SK-N-SH treated with all-trans-retinoic acid at 6 μM for 48 hours (cell line): Measurements from ENCODE around the gene CHSY3.

Experiments used
- ATAC-seq: fragments of 200-7000 bp; cut with Tn5 transposase; 3 replicates; pipeline ENCODE4 v1.9.1; 2020; ENCODE audit warnings: mild to moderate bottlenecking, moderate library complexity
- ARNTL ChIP-seq: fragments of 450-650 bp; formaldehyde crosslinking; IDR thresholded peaks from 2 replicates; pipeline ENCODE4 v1.5.0; 2020; ENCODE audit warnings: low read depth, mild to moderate bottlenecking, moderate library complexity, borderline replicate concordance
- BACH2 ChIP-seq: fragments of 250-450 bp; sonication (Bioruptor Pico); IDR thresholded peaks from 2 replicates; pipeline ENCODE4 v1.9.0; 2021; ENCODE audit warnings: mild to moderate bottlenecking, borderline replicate concordance
- CREB5 ChIP-seq: fragments of 250-450 bp; sonication (Bioruptor Pico); IDR thresholded peaks from 2 replicates; pipeline ENCODE4 v1.5.1; 2020; ENCODE audit warnings: low read depth, mild to moderate bottlenecking, moderate library complexity
- CSDC2 ChIP-seq: fragments of 250-450 bp; sonication (Bioruptor Pico); IDR thresholded peaks from 2 replicates; pipeline ENCODE4 v1.5.0; 2020; ENCODE audit warnings: mild to moderate bottlenecking, moderate library complexity
- ESRRG ChIP-seq: fragments of 250-450 bp; sonication (Bioruptor Pico); IDR thresholded peaks from 2 replicates; pipeline ENCODE4 v1.6.1; 2021; ENCODE audit warnings: mild to moderate bottlenecking
- GLIS3 ChIP-seq: fragments of 250-450 bp; sonication (Bioruptor Pico); IDR thresholded peaks from 2 replicates; pipeline ENCODE4 v1.5.0; 2020; ENCODE audit warnings: mild to moderate bottlenecking, moderate library complexity
- ISL1 ChIP-seq: fragments of 250-450 bp; sonication (Bioruptor Pico); IDR thresholded peaks from 2 replicates; pipeline ENCODE4 v2.1.2; 2022; ENCODE audit warnings: mild to moderate bottlenecking, moderate library complexity
- OSR1 ChIP-seq: fragments of 250-450 bp; sonication (Bioruptor Pico); IDR thresholded peaks from 2 replicates; pipeline ENCODE4 v1.8.0; 2022; ENCODE audit warnings: moderate library complexity, mild to moderate bottlenecking, inconsistent platforms
- RARB ChIP-seq: fragments of 250-450 bp; sonication (Bioruptor Pico); IDR thresholded peaks from 2 replicates; pipeline ENCODE4 v1.8.0; 2021; ENCODE audit warnings: mild to moderate bottlenecking, moderate library complexity
- SNAI2 ChIP-seq: fragments of 250-450 bp; sonication (Bioruptor Pico); IDR thresholded peaks from 2 replicates; pipeline ENCODE4 v1.5.0; 2020; ENCODE audit warnings: mild to moderate bottlenecking, moderate library complexity
- TCF4 ChIP-seq: fragments of 250-450 bp; sonication (Bioruptor Pico); IDR thresholded peaks from 2 replicates; pipeline ENCODE4 v1.8.0; 2021; ENCODE audit warnings: mild to moderate bottlenecking, moderate library complexity, borderline replicate concordance
- TOX ChIP-seq: fragments of 250-450 bp; sonication (Bioruptor Pico); IDR thresholded peaks from 2 replicates; pipeline ENCODE4 v1.8.0; 2021; ENCODE audit warnings: mild to moderate bottlenecking, moderate library complexity, borderline replicate concordance
- TSHZ2 ChIP-seq: fragments of 250-450 bp; sonication (Bioruptor Pico); IDR thresholded peaks from 2 replicates; pipeline ENCODE4 v1.5.0; 2020; ENCODE audit warnings: mild to moderate bottlenecking, moderate library complexity
- ZC3H10 ChIP-seq: fragments of 250-450 bp; sonication (Bioruptor Pico); IDR thresholded peaks from 2 replicates; pipeline ENCODE4 v1.5.1; 2021; ENCODE audit warnings: mild to moderate bottlenecking, moderate library complexity
- ZFP3 ChIP-seq: fragments of 250-450 bp; sonication (Bioruptor Pico); IDR thresholded peaks from 2 replicates; pipeline ENCODE4 v1.5.0; 2020; ENCODE audit warnings: mild to moderate bottlenecking, moderate library complexity
- ZFP30 ChIP-seq: fragments of 450-650 bp; formaldehyde crosslinking; IDR thresholded peaks from 2 replicates; pipeline ENCODE4 v1.5.0; 2022; ENCODE audit warnings: mild to moderate bottlenecking, moderate library complexity
- ZNF70 ChIP-seq: fragments of 450-650 bp; formaldehyde crosslinking; IDR thresholded peaks from 2 replicates; pipeline ENCODE4 v1.5.0; 2020; ENCODE audit warnings: mild to moderate bottlenecking, moderate library complexity
- ZNF8 ChIP-seq: fragments of 450-650 bp; formaldehyde crosslinking; IDR thresholded peaks from 2 replicates; pipeline ENCODE4 v1.5.0; 2020; ENCODE audit warnings: mild to moderate bottlenecking, moderate library complexity
- TF ChIP-seq, protein P1 (sequence below): fragments of 250-450 bp; sonication (Bioruptor Pico); IDR thresholded peaks from 2 replicates; pipeline ENCODE4 v1.8.0; 2021; ENCODE audit warnings: low read depth, mild to moderate bottlenecking, moderate library complexity, borderline replicate concordance
- TF ChIP-seq, protein P2 (sequence below): fragments of 250-450 bp; sonication (Bioruptor Pico); IDR thresholded peaks from 2 replicates; pipeline ENCODE4 v1.8.0; 2020; ENCODE audit warnings: mild to moderate bottlenecking, moderate library complexity, borderline replicate concordance
- TF ChIP-seq, protein P3 (sequence below): fragments of 250-450 bp; sonication (Bioruptor Pico); IDR thresholded peaks from 2 replicates; pipeline ENCODE4 v1.5.1; 2021; ENCODE audit warnings: mild to moderate bottlenecking, moderate library complexity

Gene CHSY3

GRCh38 chr5:130037905-130038304 is 133.6 kb downstream of the CHSY3 start:
- no peak for TF ChIP-seq GLIS3 (CRISPR knock-in tag)
- no peak for TF ChIP-seq ESRRG (CRISPR knock-in tag)
- no peak for TF ChIP-seq CREB5
- TF ChIP-seq BACH2 (CRISPR knock-in tag) = no peak
- TF ChIP-seq ZFP30 = no peak
- ATAC-seq = no peak

GRCh38 chr5:130043834-130044233 is 139.6 kb downstream of the CHSY3 start:
- TF ChIP-seq TOX (CRISPR knock-in tag) (no peak), ISL1 (CRISPR knock-in tag) (no peak), ZNF8 (CRISPR knock-in tag) (no peak), ZC3H10 (CRISPR knock-in tag) (no peak)
- ATAC-seq = no peak

GRCh38 chr5:130045334-130045733 is 141.1 kb downstream of the CHSY3 start:
- no peak for ATAC-seq
- TF ChIP-seq OSR1 (CRISPR knock-in tag) (no peak), GLIS3 (CRISPR knock-in tag) (no peak), RARB (CRISPR knock-in tag) (no peak), TCF4 (no peak), ZC3H10 (CRISPR knock-in tag) (no peak), TOX (CRISPR knock-in tag) (no peak), ARNTL (CRISPR knock-in tag) (no peak), CREB5 (no peak), ZNF70 (no peak), ESRRG (CRISPR knock-in tag) (no peak), SNAI2 (CRISPR knock-in tag) (no peak), ZNF8 (CRISPR knock-in tag) (no peak), TSHZ2 (CRISPR knock-in tag) (no peak), CSDC2 (CRISPR knock-in tag) (no peak), ZFP3 (no peak)
- TF ChIP-seq, protein P1, sequence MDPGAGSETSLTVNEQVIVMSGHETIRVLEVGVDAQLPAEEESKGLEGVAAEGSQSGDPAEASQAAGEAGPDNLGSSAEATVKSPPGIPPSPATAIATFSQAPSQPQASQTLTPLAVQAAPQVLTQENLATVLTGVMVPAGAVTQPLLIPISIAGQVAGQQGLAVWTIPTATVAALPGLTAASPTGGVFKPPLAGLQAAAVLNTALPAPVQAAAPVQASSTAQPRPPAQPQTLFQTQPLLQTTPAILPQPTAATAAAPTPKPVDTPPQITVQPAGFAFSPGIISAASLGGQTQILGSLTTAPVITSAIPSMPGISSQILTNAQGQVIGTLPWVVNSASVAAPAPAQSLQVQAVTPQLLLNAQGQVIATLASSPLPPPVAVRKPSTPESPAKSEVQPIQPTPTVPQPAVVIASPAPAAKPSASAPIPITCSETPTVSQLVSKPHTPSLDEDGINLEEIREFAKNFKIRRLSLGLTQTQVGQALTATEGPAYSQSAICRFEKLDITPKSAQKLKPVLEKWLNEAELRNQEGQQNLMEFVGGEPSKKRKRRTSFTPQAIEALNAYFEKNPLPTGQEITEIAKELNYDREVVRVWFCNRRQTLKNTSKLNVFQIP = no peak
- TF ChIP-seq, protein P2, sequence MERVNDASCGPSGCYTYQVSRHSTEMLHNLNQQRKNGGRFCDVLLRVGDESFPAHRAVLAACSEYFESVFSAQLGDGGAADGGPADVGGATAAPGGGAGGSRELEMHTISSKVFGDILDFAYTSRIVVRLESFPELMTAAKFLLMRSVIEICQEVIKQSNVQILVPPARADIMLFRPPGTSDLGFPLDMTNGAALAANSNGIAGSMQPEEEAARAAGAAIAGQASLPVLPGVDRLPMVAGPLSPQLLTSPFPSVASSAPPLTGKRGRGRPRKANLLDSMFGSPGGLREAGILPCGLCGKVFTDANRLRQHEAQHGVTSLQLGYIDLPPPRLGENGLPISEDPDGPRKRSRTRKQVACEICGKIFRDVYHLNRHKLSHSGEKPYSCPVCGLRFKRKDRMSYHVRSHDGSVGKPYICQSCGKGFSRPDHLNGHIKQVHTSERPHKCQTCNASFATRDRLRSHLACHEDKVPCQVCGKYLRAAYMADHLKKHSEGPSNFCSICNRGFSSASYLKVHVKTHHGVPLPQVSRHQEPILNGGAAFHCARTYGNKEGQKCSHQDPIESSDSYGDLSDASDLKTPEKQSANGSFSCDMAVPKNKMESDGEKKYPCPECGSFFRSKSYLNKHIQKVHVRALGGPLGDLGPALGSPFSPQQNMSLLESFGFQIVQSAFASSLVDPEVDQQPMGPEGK = no peak
- TF ChIP-seq, protein P3, sequence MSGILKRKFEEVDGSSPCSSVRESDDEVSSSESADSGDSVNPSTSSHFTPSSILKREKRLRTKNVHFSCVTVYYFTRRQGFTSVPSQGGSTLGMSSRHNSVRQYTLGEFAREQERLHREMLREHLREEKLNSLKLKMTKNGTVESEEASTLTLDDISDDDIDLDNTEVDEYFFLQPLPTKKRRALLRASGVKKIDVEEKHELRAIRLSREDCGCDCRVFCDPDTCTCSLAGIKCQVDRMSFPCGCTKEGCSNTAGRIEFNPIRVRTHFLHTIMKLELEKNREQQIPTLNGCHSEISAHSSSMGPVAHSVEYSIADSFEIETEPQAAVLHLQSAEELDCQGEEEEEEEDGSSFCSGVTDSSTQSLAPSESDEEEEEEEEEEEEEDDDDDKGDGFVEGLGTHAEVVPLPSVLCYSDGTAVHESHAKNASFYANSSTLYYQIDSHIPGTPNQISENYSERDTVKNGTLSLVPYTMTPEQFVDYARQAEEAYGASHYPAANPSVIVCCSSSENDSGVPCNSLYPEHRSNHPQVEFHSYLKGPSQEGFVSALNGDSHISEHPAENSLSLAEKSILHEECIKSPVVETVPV (CRISPR knock-in tag) = no peak
- TF ChIP-seq, all 23 proteins: peak for 0
